HEK293 (cell line): Measurements from ENCODE around the gene SOX2.

ENCODE experiments used
- CTCF ChIA-PET: fragments of 350-600 bp; formaldehyde crosslinking; extraction: SDS; loops from one replicate; lab custom pipeline; 2021; ENCODE audit warnings: antibody characterized with exemption; lab: Yijun Ruan, JAX
- POLR2A ChIA-PET: fragments of 300-600 bp; formaldehyde crosslinking; extraction: SDS; loops from one replicate; lab custom pipeline; 2020; ENCODE audit warnings: antibody characterized with exemption, inconsistent platforms; lab: Yijun Ruan, JAX
- H3K27ac ChIP-seq: fragments of 200-500 bp; sonication (Bioruptor generic); 2 replicates; pipeline ENCODE4 v1.5.1; 2014; ENCODE audit warnings: low read depth, low read length, control low read depth, inconsistent platforms; ENCODE audit errors: extremely low read depth
- H3K36me3 ChIP-seq, 2 experiments: fragments of 200-500 bp in 1 of 2; sonication (Bioruptor generic) in 1 of 2; 1 replicate in 1 of 2; 2 replicates in 1 of 2; pipeline ENCODE4 v1.5.1; 2014 to 2017; ENCODE audit warnings: inconsistent platforms in 2 of 2, low read length in 2 of 2; ENCODE audit not compliant: control insufficient read depth in 2 of 2, insufficient read depth in 1 of 2
- H3K4me1 ChIP-seq: fragments of 200-500 bp; sonication (Bioruptor generic); 2 replicates; pipeline ENCODE4 v1.5.1; 2014; ENCODE audit warnings: mild to moderate bottlenecking, low read length, inconsistent platforms; ENCODE audit not compliant: control insufficient read depth, insufficient read depth
- H3K4me3 ChIP-seq: 2 replicates; pipeline ENCODE4 v1.5.1; 2011; ENCODE audit warnings: low read depth, mild to moderate bottlenecking, control low read depth, low read length, moderate library complexity
- H3K9me3 ChIP-seq: fragments of 200-500 bp; sonication (Bioruptor generic); 2 replicates; pipeline ENCODE4 v1.5.1; 2014; ENCODE audit warnings: low read depth, low read length, inconsistent platforms; ENCODE audit not compliant: control insufficient read depth, insufficient read depth
- EGR2 ChIP-seq: fragments of 450-650 bp; formaldehyde crosslinking; IDR thresholded peaks from 2 replicates; pipeline ENCODE4 v1.5.1; 2016; ENCODE audit warnings: low read depth, missing biosample characterization, missing genetic modification characterization
- GLI4 ChIP-seq: fragments of 450-650 bp; formaldehyde crosslinking; IDR thresholded peaks from 2 replicates; pipeline ENCODE4 v1.5.1; 2016; ENCODE audit warnings: missing biosample characterization, missing genetic modification characterization
- GLIS1 ChIP-seq: fragments of 450-650 bp; formaldehyde crosslinking; IDR thresholded peaks from 2 replicates; pipeline ENCODE4 v1.5.1; 2016; ENCODE audit warnings: missing biosample characterization, missing genetic modification characterization
- RBAK ChIP-seq: fragments of 450-650 bp; formaldehyde crosslinking; IDR thresholded peaks from 2 replicates; pipeline ENCODE4 v1.5.1; 2016; ENCODE audit warnings: missing biosample characterization, missing genetic modification characterization
- REPIN1 ChIP-seq: fragments of 450-650 bp; formaldehyde crosslinking; IDR thresholded peaks from 2 replicates; pipeline ENCODE4 v1.5.1; 2017; ENCODE audit warnings: missing biosample characterization, missing genetic modification characterization, low read depth
- SETDB1 ChIP-seq: IDR thresholded peaks from one replicate; pipeline ENCODE4 v1.6.1; 2017; ENCODE audit warnings: mild to moderate bottlenecking, low read length, moderate library complexity, mixed read lengths; ENCODE audit not compliant: insufficient read length
- ZFP69B ChIP-seq: fragments of 450-650 bp; formaldehyde crosslinking; IDR thresholded peaks from 2 replicates; pipeline ENCODE4 v1.5.1; 2016; ENCODE audit warnings: missing biosample characterization, missing genetic modification characterization
- ZNF24 ChIP-seq: fragments of 450-650 bp; formaldehyde crosslinking; IDR thresholded peaks from 2 replicates; pipeline ENCODE4 v1.5.1; 2016; ENCODE audit warnings: missing biosample characterization, missing genetic modification characterization
- ZNF274 ChIP-seq, 2 experiments: fragments of 200-500 bp in 1 of 2; fragments of 450-650 bp in 1 of 2; sonication (Bioruptor generic) in 1 of 2; formaldehyde crosslinking in 1 of 2; IDR thresholded peaks; 2 replicates each; pipeline versions ENCODE4 v1.5.1 to v1.6.1; 2014 to 2016; ENCODE audit warnings: borderline replicate concordance in 1 of 2, inconsistent platforms in 1 of 2, low read length in 1 of 2, missing biosample characterization in 1 of 2, missing genetic modification characterization in 1 of 2
- ZNF302 ChIP-seq: fragments of 450-650 bp; formaldehyde crosslinking; IDR thresholded peaks from 2 replicates; pipeline ENCODE4 v1.5.1; 2016; ENCODE audit warnings: missing biosample characterization, missing genetic modification characterization, low read depth
- ZNF48 ChIP-seq: fragments of 450-650 bp; formaldehyde crosslinking; IDR thresholded peaks from 2 replicates; pipeline ENCODE4 v1.5.1; 2016; ENCODE audit warnings: missing biosample characterization, missing genetic modification characterization
- ZNF555 ChIP-seq: fragments of 450-650 bp; formaldehyde crosslinking; conservative IDR thresholded peaks from 2 replicates; pipeline ENCODE4 v1.5.1; 2017; ENCODE audit warnings: missing biosample characterization, mild to moderate bottlenecking, missing genetic modification characterization, inconsistent platforms
- ZNF585B ChIP-seq: fragments of 450-650 bp; formaldehyde crosslinking; IDR thresholded peaks from 2 replicates; pipeline ENCODE4 v1.5.1; 2016; ENCODE audit warnings: missing biosample characterization, missing genetic modification characterization
- ZSCAN16 ChIP-seq: fragments of 450-650 bp; formaldehyde crosslinking; IDR thresholded peaks from 2 replicates; pipeline ENCODE4 v1.5.1; 2016; ENCODE audit warnings: missing biosample characterization, missing genetic modification characterization
- ZSCAN23 ChIP-seq: fragments of 450-650 bp; formaldehyde crosslinking; IDR thresholded peaks from 2 replicates; pipeline ENCODE4 v1.5.1; 2016; ENCODE audit warnings: missing biosample characterization, missing genetic modification characterization
- TF ChIP-seq, protein P1 (sequence below): fragments of 450-650 bp; formaldehyde crosslinking; IDR thresholded peaks from 2 replicates; pipeline ENCODE4 v1.5.1; 2017; ENCODE audit warnings: missing biosample characterization, mild to moderate bottlenecking, missing genetic modification characterization, moderate library complexity
- TF ChIP-seq, protein P2 (sequence below): fragments of 450-650 bp; formaldehyde crosslinking; IDR thresholded peaks from 2 replicates; pipeline ENCODE4 v1.5.1; 2016; ENCODE audit warnings: missing biosample characterization, missing genetic modification characterization

SOX2 gene

DNA sequence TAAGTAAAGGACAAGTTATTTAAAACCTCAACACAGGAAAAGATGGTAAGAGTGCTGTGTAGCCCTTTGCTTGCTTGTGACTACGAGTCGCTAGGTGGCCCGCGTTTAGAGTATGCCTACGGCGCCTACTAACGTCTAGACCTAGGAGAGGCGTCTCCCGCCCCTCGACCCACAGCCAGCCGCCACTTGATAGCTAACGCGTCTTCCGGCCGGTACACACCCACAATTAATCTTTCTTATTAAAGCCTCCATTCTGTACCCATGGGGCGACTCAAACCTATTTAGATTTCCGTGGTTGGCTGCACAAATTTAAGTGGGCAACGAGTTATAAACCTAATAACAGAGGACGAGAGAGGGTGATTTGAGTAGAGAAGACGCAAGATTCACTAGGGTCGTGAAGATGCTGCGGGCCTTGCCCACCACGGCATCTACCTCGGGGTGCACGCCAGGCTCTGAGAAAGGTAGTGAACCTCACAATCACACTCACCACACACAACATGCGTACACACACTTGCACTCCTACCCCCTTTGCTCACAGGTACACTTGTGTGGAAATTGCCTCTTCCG is 12.0 kb downstream of the SOX2 start:
- CTCF ChIA-PET = no interaction called here
- H3K9me3 ChIP-seq = no peaks in the 10 kb centered on the region
- H3K27ac ChIP-seq = no peak overlapping the region
- no peak overlapping the region for H3K4me3 ChIP-seq
- 0 out of 2 replicates have a peak, but pooled peaks cover 3% of the 10 kb centered on the region for H3K4me1 ChIP-seq
- POLR2A ChIA-PET = no interaction called here
- TF ChIP-seq SETDB1 (no peak), GLI4 (tag by site-specific recombination) (no peak)
- TF ChIP-seq, protein P1, sequence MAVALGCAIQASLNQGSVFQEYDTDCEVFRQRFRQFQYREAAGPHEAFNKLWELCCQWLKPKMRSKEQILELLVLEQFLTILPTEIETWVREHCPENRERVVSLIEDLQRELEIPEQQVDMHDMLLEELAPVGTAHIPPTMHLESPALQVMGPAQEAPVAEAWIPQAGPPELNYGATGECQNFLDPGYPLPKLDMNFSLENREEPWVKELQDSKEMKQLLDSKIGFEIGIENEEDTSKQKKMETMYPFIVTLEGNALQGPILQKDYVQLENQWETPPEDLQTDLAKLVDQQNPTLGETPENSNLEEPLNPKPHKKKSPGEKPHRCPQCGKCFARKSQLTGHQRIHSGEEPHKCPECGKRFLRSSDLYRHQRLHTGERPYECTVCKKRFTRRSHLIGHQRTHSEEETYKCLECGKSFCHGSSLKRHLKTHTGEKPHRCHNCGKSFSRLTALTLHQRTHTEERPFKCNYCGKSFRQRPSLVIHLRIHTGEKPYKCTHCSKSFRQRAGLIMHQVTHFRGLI = no peak
- H3K36me3 ChIP-seq = no peaks in the 10 kb centered on the region

DNA sequence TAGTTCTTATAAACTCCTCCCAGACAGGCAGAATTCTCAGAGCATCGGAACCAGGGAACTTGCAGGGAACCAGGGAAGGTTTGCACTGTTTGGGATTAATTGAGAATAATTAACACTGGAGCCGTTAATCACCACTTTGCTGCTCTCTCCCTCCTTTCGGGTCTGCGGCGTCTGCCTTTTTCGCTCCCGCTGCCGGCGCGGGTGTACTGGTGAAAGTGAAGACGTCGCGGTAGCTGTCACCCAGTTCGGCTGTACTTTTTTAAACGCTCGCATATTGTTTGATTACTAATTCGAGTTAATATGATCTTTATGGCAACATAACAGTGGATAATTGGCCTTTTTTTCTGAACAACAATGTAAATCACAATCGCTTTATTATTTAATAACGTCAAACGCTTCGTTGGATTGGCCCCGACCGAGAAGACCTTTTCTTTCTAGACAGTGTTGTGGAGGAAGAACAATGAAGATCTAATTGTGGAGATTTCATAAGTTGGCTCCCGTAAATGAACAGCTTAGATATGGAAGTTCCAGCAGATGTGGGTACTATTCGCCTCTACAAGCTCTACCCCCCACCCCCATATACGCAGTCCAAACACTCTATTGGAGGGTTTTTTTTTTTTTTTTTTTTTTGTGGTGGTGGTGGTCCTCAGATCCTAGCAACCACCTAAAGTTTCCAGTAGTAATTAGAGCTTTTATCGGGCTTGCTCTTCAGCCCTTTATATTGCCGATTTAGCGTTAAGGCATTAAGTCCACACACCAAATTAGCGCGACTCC is 12.7 kb downstream of the SOX2 start:
- peaks cover 5% of the 10 kb centered on the region; the same call in 1 of the 2 replicates for H3K4me1 ChIP-seq
- TF ChIP-seq ZNF302 (tag by site-specific recombination) (no peak), ZNF555 (no peak), ZNF48 (tag by site-specific recombination) (no peak), REPIN1 (tag by site-specific recombination) (no peak), ZNF585B (tag by site-specific recombination) (no peak), RBAK (tag by site-specific recombination) (no peak), ZFP69B (tag by site-specific recombination) (no peak), ZSCAN16 (tag by site-specific recombination) (no peak), ZNF274 (IDR thresholded peaks at IDR 0.05; ENCODE audit: low read length) (no peak), ZNF274 (tag by site-specific recombination; IDR thresholded peaks at IDR 0.05; ENCODE audit: borderline replicate concordance) (no peak), GLIS1 (tag by site-specific recombination) (no peak), ZNF24 (tag by site-specific recombination) (no peak), EGR2 (tag by site-specific recombination) (no peak), ZSCAN23 (tag by site-specific recombination) (no peak)
- TF ChIP-seq, protein P2, sequence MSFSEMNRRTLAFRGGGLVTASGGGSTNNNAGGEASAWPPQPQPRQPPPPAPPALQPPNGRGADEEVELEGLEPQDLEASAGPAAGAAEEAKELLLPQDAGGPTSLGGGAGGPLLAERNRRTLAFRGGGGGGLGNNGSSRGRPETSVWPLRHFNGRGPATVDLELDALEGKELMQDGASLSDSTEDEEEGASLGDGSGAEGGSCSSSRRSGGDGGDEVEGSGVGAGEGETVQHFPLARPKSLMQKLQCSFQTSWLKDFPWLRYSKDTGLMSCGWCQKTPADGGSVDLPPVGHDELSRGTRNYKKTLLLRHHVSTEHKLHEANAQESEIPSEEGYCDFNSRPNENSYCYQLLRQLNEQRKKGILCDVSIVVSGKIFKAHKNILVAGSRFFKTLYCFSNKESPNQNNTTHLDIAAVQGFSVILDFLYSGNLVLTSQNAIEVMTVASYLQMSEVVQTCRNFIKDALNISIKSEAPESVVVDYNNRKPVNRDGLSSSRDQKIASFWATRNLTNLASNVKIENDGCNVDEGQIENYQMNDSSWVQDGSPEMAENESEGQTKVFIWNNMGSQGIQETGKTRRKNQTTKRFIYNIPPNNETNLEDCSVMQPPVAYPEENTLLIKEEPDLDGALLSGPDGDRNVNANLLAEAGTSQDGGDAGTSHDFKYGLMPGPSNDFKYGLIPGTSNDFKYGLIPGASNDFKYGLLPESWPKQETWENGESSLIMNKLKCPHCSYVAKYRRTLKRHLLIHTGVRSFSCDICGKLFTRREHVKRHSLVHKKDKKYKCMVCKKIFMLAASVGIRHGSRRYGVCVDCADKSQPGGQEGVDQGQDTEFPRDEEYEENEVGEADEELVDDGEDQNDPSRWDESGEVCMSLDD = no peak
- H3K9me3 ChIP-seq = no peaks in the 10 kb centered on the region
- H3K27ac ChIP-seq = no peak overlapping the region
- no peak overlapping the region for H3K4me3 ChIP-seq
- ChIA-PET CTCF (no interaction called here), POLR2A (no interaction called here)
- no peaks in the 10 kb centered on the region for H3K36me3 ChIP-seq
